BLaER1 (cell line): ENCODE results near the gene RASAL1.

Experiments
- H3K27ac ChIP-seq: shearing (Covaris generic); formaldehyde crosslinking; 2 replicates; pipeline ENCODE4 v1.8.1; 2022
- H3K27me3 ChIP-seq: shearing (Covaris generic); formaldehyde crosslinking; 2 replicates; pipeline ENCODE4 v1.8.1; 2022
- H3K36me3 ChIP-seq: shearing (Covaris generic); formaldehyde crosslinking; 2 replicates; pipeline ENCODE4 v1.8.1; 2022
- H3K4me1 ChIP-seq: shearing (Covaris generic); formaldehyde crosslinking; 2 replicates; pipeline ENCODE4 v1.8.1; 2022
- H3K4me2 ChIP-seq: shearing (Covaris generic); formaldehyde crosslinking; 2 replicates; pipeline ENCODE4 v1.8.1; 2022
- H3K4me3 ChIP-seq: shearing (Covaris generic); formaldehyde crosslinking; 2 replicates; pipeline ENCODE4 v1.8.1; 2022
- H3K9ac ChIP-seq: shearing (Covaris generic); formaldehyde crosslinking; 2 replicates; pipeline ENCODE4 v1.8.1; 2022
- H3K9me3 ChIP-seq: shearing (Covaris generic); formaldehyde crosslinking; 2 replicates; pipeline ENCODE4 v1.8.1; 2022
- H4K20me1 ChIP-seq: shearing (Covaris generic); formaldehyde crosslinking; 2 replicates; pipeline ENCODE4 v1.8.1; 2022
- Cebpa-rat ChIP-seq: shearing (Covaris generic); IDR thresholded peaks from 2 replicates; pipeline ENCODE4 v1.8.1; 2022

RASAL1 gene

DNA sequence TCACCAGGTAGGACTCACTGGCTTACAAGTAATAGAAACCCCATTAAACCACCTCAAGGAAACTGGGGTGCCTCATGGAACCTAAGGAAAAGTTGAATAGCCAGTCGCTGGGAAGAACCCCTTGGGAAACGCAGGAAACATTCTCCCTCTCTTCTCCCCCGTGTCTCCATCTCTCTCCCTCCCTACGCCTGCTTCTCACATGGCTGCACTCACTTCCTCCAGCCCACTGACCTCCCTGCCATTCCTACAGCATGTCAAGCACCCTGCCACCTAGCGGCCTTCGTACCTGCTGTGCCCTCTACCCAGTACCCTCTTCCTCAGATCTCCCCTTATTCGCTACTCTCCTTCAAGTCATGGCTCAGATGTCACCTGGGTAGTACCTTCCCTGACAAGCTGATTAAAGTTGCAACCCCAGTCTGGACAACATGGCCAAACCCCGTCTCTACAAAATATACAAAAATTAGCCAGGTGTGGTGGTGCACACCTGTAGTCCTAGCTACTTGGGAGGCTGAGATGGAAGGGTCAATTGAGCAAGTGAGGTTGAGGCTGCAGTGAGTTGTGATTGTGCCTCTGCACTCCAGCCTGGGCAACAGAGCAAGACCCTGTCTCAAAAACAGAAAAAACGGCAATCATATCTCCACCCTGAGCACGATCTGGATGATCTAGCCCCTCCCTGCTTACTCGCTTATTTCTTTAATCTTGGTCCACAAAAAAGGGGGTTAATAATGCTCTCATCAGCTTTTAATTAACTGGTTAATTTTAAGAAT is 85.4 kb downstream of the RASAL1 start:
- Histone ChIP-seq H3K4me3 (no peak overlapping the region), H3K9me3 (no peaks in the 10 kb centered on the region), H3K4me1 (peaks cover 79% of the 10 kb centered on the region), H4K20me1 (no peaks in the 10 kb centered on the region), H3K36me3 (no peaks in the 10 kb centered on the region), H3K27me3 (no peaks in the 10 kb centered on the region), H3K27ac (0 out of 2 replicates have a peak overlapping the region, but pooled peaks have one; percentile 68), H3K4me2 (peak overlapping the region; percentile 83), H3K9ac (no peak overlapping the region)
- no peak for TF ChIP-seq Cebpa-rat
